A549 (cell line): ENCODE measurements around the gene GABRR2. TPM values are rescaled to one million over a fixed set of nuclear protein-coding genes. Genes with fewer than 3 reads are reported as not detected.
"Not testable (repeated sequence)": the region's sequence is repeated elsewhere in the genome, so short reads cannot be mapped to it uniquely, and the experiment has no call there.

Experiments used
- ATAC-seq, 2 experiments: fragments of 200-7000 bp in 1 of 2; fragments of >200 bp in 1 of 2; cut with Nextera tagmentation in 1 of 2; cut with Tn5 transposase in 1 of 2; 3 replicates each; pipeline versions ENCODE4 v1.8.0 to v1.9.1; 2018 to 2020; ENCODE audit warnings: mild to moderate bottlenecking in 1 of 2, moderate library complexity in 1 of 2
- CTCF ChIA-PET: fragments of 300-600 bp; sonication (Branson Sonifier 250); formaldehyde crosslinking; extraction: SDS; loops from one replicate; lab custom pipeline; 2021; ENCODE audit warnings: antibody characterized with exemption, inconsistent platforms; lab: Yijun Ruan, JAX
- POLR2A ChIA-PET: fragments of 350-600 bp; formaldehyde crosslinking; extraction: SDS; loops from one replicate; lab custom pipeline; 2021; ENCODE audit warnings: antibody characterized with exemption, inconsistent platforms; lab: Yijun Ruan, JAX
- DNase-seq, 2 experiments: peaks; one replicate each; pipeline versions ENCODE4 v3.0.0 to v3.0.0-alpha.2; 2011 to 2016; ENCODE audit warnings: low read depth in 1 of 2, low spot score in 1 of 2
- FAIRE-seq: peaks from 2 replicates; lab custom pipeline; 2011; peaks lifted over from hg19 to GRCh38; lab: Jason Lieb, UNC
- H3K27ac ChIP-seq, 2 experiments: fragments of >200 bp; sonication (Bioruptor Twin); formaldehyde crosslinking; 3 replicates each; pipeline ENCODE4 v1.5.1; 2016 to 2017
- H3K4me1 ChIP-seq: fragments of >200 bp; sonication (Bioruptor Twin); formaldehyde crosslinking; 3 replicates; pipeline ENCODE4 v1.6.1; 2016
- H3K4me2 ChIP-seq: fragments of >200 bp; sonication (Bioruptor Twin); formaldehyde crosslinking; 3 replicates; pipeline ENCODE4 v1.6.1; 2016
- H3K4me3 ChIP-seq: fragments of >200 bp; sonication (Bioruptor Twin); formaldehyde crosslinking; 3 replicates; pipeline ENCODE4 v1.5.1; 2016
- H3K9me3 ChIP-seq: fragments of >200 bp; sonication (Bioruptor Twin); formaldehyde crosslinking; 3 replicates; pipeline ENCODE4 v1.6.1; 2016
- CBX2 ChIP-seq: fragments of 200-600 bp; sonication (generic); IDR thresholded peaks from 2 replicates; pipeline ENCODE4 v1.6.1; 2016; ENCODE audit warnings: low read depth, mild to moderate bottlenecking, borderline replicate concordance
- CBX8 ChIP-seq: fragments of 200-600 bp; sonication (generic); IDR thresholded peaks from 2 replicates; pipeline ENCODE4 v1.6.1; 2016
- CEBPB ChIP-seq, 2 experiments: fragments of >200 bp in 1 of 2; sonication (Bioruptor Twin) in 1 of 2; formaldehyde crosslinking in 1 of 2; IDR thresholded peaks; 2 replicates each; pipeline ENCODE4 v1.6.1; 2012 to 2016
- CTCF ChIP-seq: fragments of >200 bp; sonication (Bioruptor Twin); formaldehyde crosslinking; IDR thresholded peaks from 3 replicates; pipeline ENCODE4 v1.5.1; 2016
- EHF ChIP-seq: fragments of 250-450 bp; sonication (Bioruptor Pico); IDR thresholded peaks from 2 replicates; pipeline ENCODE4 v1.5.0; 2020; ENCODE audit warnings: mild to moderate bottlenecking
- EP300 ChIP-seq, 2 experiments: fragments of >200 bp; sonication (Bioruptor Twin); formaldehyde crosslinking; IDR thresholded peaks; 2 replicates in 1 of 2; 3 replicates in 1 of 2; pipeline ENCODE4 v1.6.1; 2016 to 2017
- FOSL2 ChIP-seq, 2 experiments: fragments of 450-650 bp in 1 of 2; fragments of >200 bp in 1 of 2; sonication (Bioruptor Twin) in 1 of 2; formaldehyde crosslinking; IDR thresholded peaks; 2 replicates each; pipeline versions ENCODE4 v1.5.0 to v1.6.1; 2016 to 2020; ENCODE audit warnings: mild to moderate bottlenecking in 1 of 2, moderate library complexity in 1 of 2
- HDAC2 ChIP-seq: fragments of 200-600 bp; sonication (generic); IDR thresholded peaks from 2 replicates; pipeline ENCODE4 v1.6.1; 2016
- HOXA7 ChIP-seq: fragments of 250-450 bp; sonication (Bioruptor Pico); IDR thresholded peaks from 2 replicates; pipeline ENCODE4 v1.5.0; 2020; ENCODE audit warnings: mild to moderate bottlenecking, moderate library complexity
- HOXB5 ChIP-seq: fragments of 250-450 bp; sonication (Bioruptor Pico); IDR thresholded peaks from 2 replicates; pipeline ENCODE4 v1.5.0; 2020; ENCODE audit warnings: mild to moderate bottlenecking, moderate library complexity
- JUN ChIP-seq, 2 experiments: fragments of >200 bp; sonication (Bioruptor Twin); formaldehyde crosslinking; IDR thresholded peaks; 2 replicates in 1 of 2; 3 replicates in 1 of 2; pipeline ENCODE4 v1.6.1; 2016 to 2017
- KDM1A ChIP-seq: fragments of 200-600 bp; sonication (generic); IDR thresholded peaks from 2 replicates; pipeline ENCODE4 v1.6.1; 2016; ENCODE audit warnings: low read depth, mild to moderate bottlenecking
- KDM5A ChIP-seq: fragments of 200-600 bp; sonication (generic); IDR thresholded peaks from 2 replicates; pipeline ENCODE4 v1.6.1; 2016; ENCODE audit warnings: antibody characterized with exemption, mild to moderate bottlenecking
- MAFK ChIP-seq: fragments of 450-650 bp; IDR thresholded peaks from 2 replicates; pipeline ENCODE4 v1.6.1; 2014; ENCODE audit not compliant: partially characterized antibody
- MYC ChIP-seq: IDR thresholded peaks from 2 replicates; pipeline ENCODE4 v1.6.1; 2012; ENCODE audit warnings: mild to moderate bottlenecking, inconsistent platforms, low read length, improper control_type of control experiment, borderline replicate concordance
- NFE2L2 ChIP-seq: fragments of 150-350 bp; conservative IDR thresholded peaks from 2 replicates; pipeline ENCODE4 v1.6.1; 2014; ENCODE audit warnings: low read length
- PHF8 ChIP-seq: fragments of 200-600 bp; sonication (generic); IDR thresholded peaks from 2 replicates; pipeline ENCODE4 v1.6.1; 2016; ENCODE audit warnings: low read depth, mild to moderate bottlenecking, antibody characterized with exemption, moderate library complexity, borderline replicate concordance
- POLR2AphosphoS2 ChIP-seq: conservative IDR thresholded peaks from 2 replicates; pipeline ENCODE4 v1.6.1; 2012; ENCODE audit warnings: low read length, improper control_type of control experiment, inconsistent platforms
- RAD21 ChIP-seq, 2 experiments: fragments of >200 bp in 1 of 2; sonication (Bioruptor Twin) in 1 of 2; formaldehyde crosslinking in 1 of 2; IDR thresholded peaks in 1 of 2; conservative IDR thresholded peaks in 1 of 2; 2 replicates in 1 of 2; 3 replicates in 1 of 2; pipeline ENCODE4 v1.6.1; 2012 to 2018; ENCODE audit warnings: inconsistent platforms in 1 of 2
- RFX5 ChIP-seq: fragments of 450-650 bp; IDR thresholded peaks from 2 replicates; pipeline ENCODE4 v1.7.1; 2014; ENCODE audit warnings: antibody characterized with exemption, mild to moderate bottlenecking, moderate library complexity
- SMC3 ChIP-seq: fragments of >200 bp; sonication (Bioruptor Twin); formaldehyde crosslinking; IDR thresholded peaks from 3 replicates; pipeline ENCODE4 v1.6.1; 2018; ENCODE audit warnings: inconsistent platforms
- SREBF2 ChIP-seq: fragments of 450-650 bp; IDR thresholded peaks from 2 replicates; pipeline ENCODE4 v1.6.1; 2014; ENCODE audit warnings: mild to moderate bottlenecking, moderate library complexity
- ZC3H11A ChIP-seq: fragments of 450-650 bp; IDR thresholded peaks from 2 replicates; pipeline ENCODE4 v1.6.1; 2014; ENCODE audit warnings: antibody characterized with exemption, mild to moderate bottlenecking
- ZFP36 ChIP-seq: fragments of 450-650 bp; IDR thresholded peaks from 2 replicates; pipeline ENCODE4 v1.6.1; 2014; ENCODE audit warnings: borderline replicate concordance; ENCODE audit not compliant: partially characterized antibody
- ZNF302 ChIP-seq: fragments of 250-450 bp; sonication (Bioruptor Pico); IDR thresholded peaks from 2 replicates; pipeline ENCODE4 v1.9.0; 2021; ENCODE audit warnings: inconsistent platforms, mild to moderate bottlenecking, moderate library complexity
- ZSCAN20 ChIP-seq: fragments of 250-450 bp; sonication (Bioruptor Pico); IDR thresholded peaks from 2 replicates; pipeline ENCODE4 v1.8.0; 2022; ENCODE audit warnings: mild to moderate bottlenecking, moderate library complexity
- WGBS: methylation state at CpG from one replicate; pipeline ENCODE4 v1.1.6; 2017; ENCODE audit errors: missing lambda C conversion rate; 5-methylcytosine and 5-hydroxymethylcytosine counted together
- polyA plus RNA-seq, 4 experiments: library from polyadenylated mRNA; depleted of rRNA in 3 of 4; stranded (reverse); fragments of >200 nt; fragmentation: RNase III in 1 of 4; extraction: RNeasy Plus Mini Kit Qiagen cat#74134 plus additional on column Dnase treatment in 1 of 4; gene quantifications; 2 replicates in 3 of 4; 3 replicates in 1 of 4; pipeline ENCODE4 v1.2.3, GENCODE V29; 2011 to 2017
- TF ChIP-seq, protein P1 (sequence below): fragments of 250-450 bp; sonication (Bioruptor Pico); IDR thresholded peaks from 2 replicates; pipeline ENCODE4 v1.5.0; 2021; ENCODE audit warnings: mild to moderate bottlenecking, moderate library complexity, borderline replicate concordance
- TF ChIP-seq, protein P2 (sequence below): fragments of >200 bp; sonication (Bioruptor Twin); formaldehyde crosslinking; IDR thresholded peaks from 2 replicates; pipeline ENCODE4 v1.6.1; 2016

GABRR2 gene
- polyA plus RNA-seq, 2 of the 4 experiments (the other 2 are of a cell fraction) = 0.08 to 0.09 TPM

DNA sequence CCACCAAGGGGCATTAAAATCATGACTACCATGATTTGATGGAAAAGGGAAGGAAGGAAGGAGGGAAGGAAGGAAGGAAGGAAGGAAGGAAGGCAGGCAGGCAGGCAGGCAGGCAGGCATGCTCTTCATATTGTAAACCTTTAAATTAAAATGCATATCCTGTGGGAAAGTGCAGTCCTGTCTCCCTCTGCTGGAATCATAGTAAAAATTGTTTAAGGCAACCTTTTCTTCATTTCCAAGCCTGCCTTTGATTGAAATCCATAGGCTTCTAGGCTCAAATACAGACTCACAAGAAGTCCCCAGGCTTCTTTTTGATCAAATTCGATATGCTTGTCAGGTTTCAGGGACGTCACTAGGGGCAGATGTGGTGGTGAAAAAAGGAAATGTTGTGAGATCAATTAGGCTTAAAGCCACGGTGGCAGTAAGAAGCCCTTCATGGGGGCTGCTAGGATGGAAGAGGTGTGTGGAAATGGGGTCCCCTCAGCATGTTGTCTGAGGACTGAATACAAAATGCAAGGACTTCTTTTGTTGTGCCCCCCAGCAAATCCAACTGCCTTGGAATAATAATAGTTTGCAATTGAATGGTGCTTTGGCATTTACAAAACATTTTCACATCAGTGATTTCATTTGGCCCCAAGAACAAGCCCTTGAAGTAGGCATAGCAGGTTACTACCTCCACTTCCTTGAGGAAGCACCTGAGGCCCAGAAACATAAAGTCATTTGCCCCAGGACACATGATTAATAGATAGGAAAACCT lies 72.3 kb downstream of the GABRR2 start:
- no peak for FAIRE-seq
- H3K4me2 ChIP-seq = no peak overlapping the region
- TF ChIP-seq SMC3 (peak; percentile 82), EHF (CRISPR knock-in tag) (no peak), NFE2L2 (no peak), ZFP36 (peak; percentile 72), RAD21 (conservative IDR thresholded peaks at IDR 0.05 in 1 of 2, IDR thresholded peaks at IDR 0.05 in 1 of 2) (peak; percentile 74 to 79), CTCF (peak; percentile 56), JUN (IDR thresholded peaks at IDR 0.05) (no peak)
- POLR2A ChIA-PET = interaction anchor here (0.6 to 1.3 kb wide), 3 partner anchors 55 to 260 kb away, joined by 3 read pairs; no protein-coding TSS in a partner anchor
- H3K4me1 ChIP-seq = no peaks in the 10 kb centered on the region
- ATAC-seq = peak; percentile 64 to 79; a peak in 5 of 6 replicates
- 28% methylated on average over 3 of the region's 3 CpGs for WGBS
- no peak overlapping the region for H3K27ac ChIP-seq
- no peak overlapping the region for H3K4me3 ChIP-seq
- peak; percentile 25 to 59 for DNase-seq
- no peaks in the 10 kb centered on the region for H3K9me3 ChIP-seq
- CTCF ChIA-PET = interaction anchor here (0.6 to 3.0 kb wide), 13 partner anchors 85 to 297 kb away, joined by 3 to 34 read pairs (median 3); no protein-coding TSS in a partner anchor

- no peak overlapping the region for H3K4me2 ChIP-seq
- DNase-seq = no peak
- H3K9me3 ChIP-seq = no peaks in the 10 kb centered on the region
- no peak for FAIRE-seq
- no peak overlapping the region for H3K27ac ChIP-seq
- ChIA-PET POLR2A (no interaction called here), CTCF (interaction anchor here (0.5 kb wide), 1 partner anchor 1456 kb away, joined by 3 read pairs; no protein-coding TSS in a partner anchor)
- no peak overlapping the region for H3K4me3 ChIP-seq
- ATAC-seq = peak in 1 of 2 experiments; percentile 58; a peak in 3 of 6 replicates
- 96% methylated on average over 3 of the region's 3 CpGs for WGBS
- H3K4me1 ChIP-seq = no peaks in the 10 kb centered on the region
- TF ChIP-seq HOXA7 (no peak), ZSCAN20 (CRISPR knock-in tag) (no peak), ZNF302 (no peak), EP300 (IDR thresholded peaks at IDR 0.05) (no peak), FOSL2 (IDR thresholded peaks at IDR 0.05) (no peak), FOSL2 (CRISPR knock-in tag; IDR thresholded peaks at IDR 0.05) (no peak), KDM1A (no peak), CBX8 (no peak), CBX2 (no peak), RFX5 (no peak), PHF8 (no peak), HOXB5 (CRISPR knock-in tag) (no peak), MYC (no peak)
- TF ChIP-seq, protein P1, sequence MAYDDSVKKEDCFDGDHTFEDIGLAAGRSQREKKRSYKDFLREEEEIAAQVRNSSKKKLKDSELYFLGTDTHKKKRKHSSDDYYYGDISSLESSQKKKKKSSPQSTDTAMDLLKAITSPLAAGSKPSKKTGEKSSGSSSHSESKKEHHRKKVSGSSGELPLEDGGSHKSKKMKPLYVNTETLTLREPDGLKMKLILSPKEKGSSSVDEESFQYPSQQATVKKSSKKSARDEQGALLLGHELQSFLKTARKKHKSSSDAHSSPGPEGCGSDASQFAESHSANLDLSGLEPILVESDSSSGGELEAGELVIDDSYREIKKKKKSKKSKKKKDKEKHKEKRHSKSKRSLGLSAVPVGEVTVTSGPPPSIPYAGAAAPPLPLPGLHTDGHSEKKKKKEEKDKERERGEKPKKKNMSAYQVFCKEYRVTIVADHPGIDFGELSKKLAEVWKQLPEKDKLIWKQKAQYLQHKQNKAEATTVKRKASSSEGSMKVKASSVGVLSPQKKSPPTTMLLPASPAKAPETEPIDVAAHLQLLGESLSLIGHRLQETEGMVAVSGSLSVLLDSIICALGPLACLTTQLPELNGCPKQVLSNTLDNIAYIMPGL (CRISPR knock-in tag) = no peak
Measured at GRCh38 chr6:89239338-89239737, 75.8 kb downstream of the GABRR2 start.

DNA sequence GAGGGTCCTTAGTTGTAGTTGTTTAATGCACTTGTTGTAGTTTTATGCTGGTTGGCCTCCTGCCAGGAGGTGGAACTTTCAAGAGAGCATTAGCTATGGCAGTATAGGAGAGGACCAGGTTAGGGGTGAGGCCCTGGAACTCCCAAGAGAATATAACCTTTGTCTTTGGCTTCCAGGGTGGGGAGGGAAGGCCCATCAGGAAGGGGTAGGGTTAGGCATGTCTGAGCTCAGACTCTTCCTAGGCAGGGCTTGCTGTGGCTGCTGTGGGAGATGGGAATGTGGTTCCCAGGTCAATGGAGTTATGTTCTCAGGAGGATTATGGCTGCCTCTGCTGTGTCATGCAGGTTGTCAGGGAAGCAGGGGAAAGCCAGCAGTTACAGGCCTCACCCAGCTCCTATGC lies 77.9 kb downstream of the GABRR2 start:
- no peaks in the 10 kb centered on the region for H3K4me1 ChIP-seq
- CTCF ChIA-PET = no interaction called here
- DNase-seq (no peak), FAIRE-seq (no peak), ATAC-seq (no peak)
- no peak overlapping the region for H3K4me2 ChIP-seq
- TF ChIP-seq CEBPB (IDR thresholded peaks at IDR 0.05) = no peak
- no peak for TF ChIP-seq MYC
- TF ChIP-seq KDM5A = no peak
- TF ChIP-seq SREBF2 = no peak
- TF ChIP-seq EP300 (IDR thresholded peaks at IDR 0.05) = no peak
- no peak for TF ChIP-seq HOXB5 (CRISPR knock-in tag)
- no peak for TF ChIP-seq POLR2AphosphoS2
- TF ChIP-seq HDAC2 = no peak
- no peak for TF ChIP-seq ZC3H11A
- TF ChIP-seq KDM1A = no peak
- TF ChIP-seq MAFK = no peak
- TF ChIP-seq, protein P2, sequence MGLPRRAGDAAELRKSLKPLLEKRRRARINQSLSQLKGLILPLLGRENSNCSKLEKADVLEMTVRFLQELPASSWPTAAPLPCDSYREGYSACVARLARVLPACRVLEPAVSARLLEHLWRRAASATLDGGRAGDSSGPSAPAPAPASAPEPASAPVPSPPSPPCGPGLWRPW = no peak
- POLR2A ChIA-PET = no interaction called here
- no peaks in the 10 kb centered on the region for H3K9me3 ChIP-seq
- no peak overlapping the region for H3K27ac ChIP-seq
- H3K4me3 ChIP-seq = no peak overlapping the region

DNA sequence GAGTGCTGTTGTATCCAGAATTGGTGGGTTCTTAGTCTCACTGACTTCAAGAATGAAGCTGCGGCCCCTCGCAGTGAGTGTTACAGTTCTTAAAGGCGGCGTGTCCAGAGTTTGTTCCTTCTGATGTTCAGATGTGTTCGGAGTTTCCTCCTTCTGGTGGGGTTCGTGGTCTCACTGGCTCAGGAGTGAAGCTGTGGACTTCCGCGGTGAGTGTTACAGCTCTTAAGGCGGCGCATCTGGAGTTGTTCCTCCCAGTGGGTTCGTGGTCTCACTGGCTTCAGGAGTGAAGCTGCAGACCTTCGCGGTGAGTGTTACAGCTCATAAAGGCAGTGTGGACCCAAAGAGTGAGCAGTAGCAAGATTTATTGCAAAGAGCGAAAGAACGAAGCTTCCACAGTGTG lies 81.5 kb downstream of the GABRR2 start:
- 74% methylated on average over 4 of the region's 15 CpGs for WGBS
- H3K4me3 ChIP-seq, H3K9me3 ChIP-seq, FAIRE-seq, POLR2A ChIA-PET, H3K4me1 ChIP-seq, H3K4me2 ChIP-seq, DNase-seq, H3K27ac ChIP-seq, ATAC-seq: not testable (repeated sequence)
- CTCF ChIA-PET = interaction anchor here (1.0 kb wide), 1 partner anchor 111 kb away, joined by 3 read pairs; no protein-coding TSS in a partner anchor
